ENCODE data around the gene LRRC70. TPM values are rescaled to one million over a fixed set of nuclear protein-coding genes. Genes with fewer than 3 reads are reported as not detected.

Gene LRRC70
- total RNA-seq, 1 donor from 2014 or later = 0.84 TPM

DNA sequence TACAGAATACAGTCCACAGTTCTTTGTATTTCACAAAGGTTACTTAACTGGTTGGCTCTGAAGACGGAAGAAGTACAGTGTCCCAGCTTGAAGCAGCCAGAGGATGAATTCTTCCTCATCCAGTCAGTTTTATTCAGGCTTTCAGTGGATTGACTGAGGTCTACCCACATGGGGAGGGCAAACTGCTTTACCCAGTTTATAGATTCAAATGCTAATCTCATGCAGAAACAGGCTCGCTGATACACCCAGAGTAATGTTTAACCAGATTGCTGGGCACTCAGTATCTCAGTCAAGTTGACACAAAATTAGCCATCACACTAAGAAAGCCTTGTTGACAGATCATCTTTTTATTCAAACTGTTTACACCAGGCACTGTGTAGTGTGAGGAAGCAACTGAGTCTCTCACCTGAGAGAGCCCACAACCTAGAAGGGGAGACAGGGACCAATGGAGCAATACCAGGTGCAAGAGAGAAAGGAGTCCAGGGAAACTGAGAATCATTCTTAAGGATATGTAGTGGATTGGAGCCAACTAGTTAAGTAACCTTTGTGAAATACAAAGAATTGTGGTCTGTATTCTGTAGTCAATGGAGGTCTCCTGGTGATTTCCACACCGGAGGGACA is 15.9 kb downstream of the LRRC70 start:
- no peak overlapping the region for H3K4me3 Mint-ChIP-seq

DNA sequence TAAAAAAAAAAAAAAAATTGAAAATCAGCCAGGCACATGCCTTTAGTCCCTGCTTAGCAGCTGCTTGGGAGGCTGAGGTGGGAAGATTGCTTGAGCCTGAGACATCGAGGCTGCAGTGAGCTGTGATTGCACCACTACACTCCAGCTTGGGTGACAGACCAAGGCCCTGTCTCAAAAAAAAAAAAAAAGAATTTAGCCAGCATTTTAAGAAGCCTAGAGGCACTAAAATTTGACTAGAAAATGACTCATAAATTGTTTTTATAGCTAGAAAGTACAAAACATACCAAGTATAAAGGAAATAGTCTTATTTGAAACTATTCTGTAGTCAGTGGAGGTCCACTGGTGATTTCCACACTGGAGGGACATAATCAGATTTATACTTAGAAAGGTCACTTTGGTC is 17.5 kb downstream of the LRRC70 start:
- H3K27ac Mint-ChIP-seq = no peak overlapping the region
- H3K4me1 Mint-ChIP-seq = peaks cover 12% of the 10 kb centered on the region
- no peak for TF ChIP-seq CTCF (IDR thresholded peaks at IDR 0.05)
- ChIA-PET CTCF (no interaction called here), POLR2A (no interaction called here)
- no peaks in the 10 kb centered on the region for H3K27me3 Mint-ChIP-seq
- H3K4me3 Mint-ChIP-seq = no peak overlapping the region
- peaks cover 43% of the 10 kb centered on the region for H3K36me3 Mint-ChIP-seq (ENCODE audit: low read depth)
- ATAC-seq (ENCODE audit: low read depth) = no peak
- H3K9me3 Mint-ChIP-seq = peaks cover 2% of the 10 kb centered on the region
- intact Hi-C loops (cut with micrococcal nuclease) = no loop called here
- DNase-seq = no peak

More for the DNA sequence above, 15.9 kb downstream of the LRRC70 start:
- H3K27me3 Mint-ChIP-seq = no peaks in the 10 kb centered on the region
- ATAC-seq (ENCODE audit: low read depth) (no peak), DNase-seq (no peak)
- peaks cover 2% of the 10 kb centered on the region for H3K9me3 Mint-ChIP-seq
- peaks cover 12% of the 10 kb centered on the region for H3K4me1 Mint-ChIP-seq
- POLR2A ChIA-PET = no interaction called here
- CTCF ChIA-PET = no interaction called here
- TF ChIP-seq CTCF (IDR thresholded peaks at IDR 0.05) = no peak
- peaks cover 47% of the 10 kb centered on the region for H3K36me3 Mint-ChIP-seq (ENCODE audit: low read depth)
- intact Hi-C loops (cut with micrococcal nuclease) = no loop called here
- no peak overlapping the region for H3K27ac Mint-ChIP-seq

DNA sequence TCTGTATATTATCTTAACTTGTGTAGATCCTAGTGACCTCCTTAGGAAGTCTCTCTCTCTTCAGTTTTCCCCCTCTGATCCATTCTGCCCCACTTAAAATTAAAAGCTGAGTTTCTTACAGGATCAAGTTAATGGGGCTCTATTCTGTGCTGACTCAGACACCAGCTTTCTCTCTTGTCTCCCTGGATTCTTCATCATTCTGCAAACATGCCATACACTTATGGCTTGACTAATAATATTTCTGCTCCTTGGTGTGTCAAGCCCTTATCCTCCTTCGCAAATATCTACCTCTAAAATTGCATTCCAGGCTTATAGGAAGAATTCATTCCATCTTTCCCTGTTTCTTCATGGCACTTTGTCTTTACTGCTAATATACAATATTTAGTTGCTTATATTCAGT is 18.1 kb downstream of the LRRC70 start:
- intact Hi-C loops (cut with micrococcal nuclease) = no loop called here
- no peak for TF ChIP-seq CTCF (IDR thresholded peaks at IDR 0.05)
- no peak for DNase-seq
- no peaks in the 10 kb centered on the region for H3K27me3 Mint-ChIP-seq
- H3K36me3 Mint-ChIP-seq (ENCODE audit: low read depth) = peaks cover 38% of the 10 kb centered on the region
- ATAC-seq (ENCODE audit: low read depth) = no peak
- H3K27ac Mint-ChIP-seq = no peak overlapping the region
- POLR2A ChIA-PET = no interaction called here
- no peak overlapping the region for H3K4me3 Mint-ChIP-seq
- H3K4me1 Mint-ChIP-seq = peaks cover 12% of the 10 kb centered on the region
- CTCF ChIA-PET = no interaction called here
- peaks cover 2% of the 10 kb centered on the region for H3K9me3 Mint-ChIP-seq

DNA sequence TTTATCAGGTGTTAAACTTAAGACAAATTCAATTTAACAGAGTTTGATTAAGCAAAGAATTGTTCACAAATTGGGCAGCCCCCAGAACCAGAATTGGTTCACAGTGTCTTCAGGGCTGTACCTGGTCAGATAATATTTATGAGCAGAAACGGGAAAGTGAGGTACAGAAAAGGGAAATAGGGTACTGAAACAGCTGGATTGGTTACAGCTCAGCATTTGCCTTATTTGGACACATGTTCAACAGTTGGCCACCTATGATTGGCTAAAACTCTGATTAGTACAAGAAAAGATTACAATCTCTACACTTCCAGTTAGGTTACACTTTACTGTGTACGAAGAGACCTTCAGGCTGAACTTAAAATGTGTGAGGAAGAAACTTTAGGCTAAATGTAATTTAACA is 18.7 kb downstream of the LRRC70 start:
- Mint-ChIP-seq H3K4me3 (no peak overlapping the region), H3K27ac (no peak overlapping the region), H3K4me1 (peaks cover 10% of the 10 kb centered on the region), H3K9me3 (peaks cover 2% of the 10 kb centered on the region), H3K27me3 (no peaks in the 10 kb centered on the region), H3K36me3 (ENCODE audit: low read depth) (peaks cover 31% of the 10 kb centered on the region)
- ChIA-PET CTCF (no interaction called here), POLR2A (no interaction called here)
- intact Hi-C loops (cut with micrococcal nuclease) = no loop called here
- ATAC-seq (ENCODE audit: low read depth) = no peak
- no peak for DNase-seq
- no peak for TF ChIP-seq CTCF (IDR thresholded peaks at IDR 0.05)

GRCh38 chr5:62600560-62601252 is 22.1 kb downstream of the LRRC70 start:
- H3K27ac Mint-ChIP-seq = no peak overlapping the region
- CTCF ChIA-PET = no interaction called here

More at GRCh38 chr5:62600560-62601252, 22.1 kb downstream of the LRRC70 start:
- Mint-ChIP-seq H3K36me3 (ENCODE audit: low read depth) (peaks cover 23% of the 10 kb centered on the region), H3K4me1 (no peaks in the 10 kb centered on the region), H3K27me3 (no peaks in the 10 kb centered on the region), H3K9me3 (no peaks in the 10 kb centered on the region), H3K4me3 (no peak overlapping the region)
- intact Hi-C loops (cut with micrococcal nuclease) = no loop called here
- POLR2A ChIA-PET = no interaction called here
- ATAC-seq (ENCODE audit: low read depth) (no peak), DNase-seq (no peak)
- no peak for TF ChIP-seq CTCF (IDR thresholded peaks at IDR 0.05)
